ENCODE data around the gene LRP2.

DNA sequence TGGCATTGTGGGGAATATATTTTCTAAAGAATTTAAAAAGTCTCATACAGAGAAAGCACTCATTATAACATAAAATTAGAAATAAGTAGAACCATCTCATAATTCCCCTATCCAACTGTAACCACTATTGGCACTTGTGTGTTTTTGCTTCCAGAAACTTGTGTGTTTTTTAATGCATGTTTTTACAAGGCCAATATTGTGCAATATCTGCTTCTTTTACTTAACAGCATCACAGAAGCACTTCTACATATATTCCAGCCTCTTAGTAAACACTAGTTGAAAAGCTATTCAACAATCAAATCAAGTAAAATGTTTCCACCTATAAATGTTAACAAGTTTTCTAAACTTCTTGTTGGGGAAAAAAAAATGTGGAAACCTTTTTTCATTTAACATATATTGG is 132.7 kb downstream of the LRP2 start:
- TF ChIP-seq CEBPB (IDR thresholded peaks at IDR 0.05) (0 out of 4 replicates have a peak, but pooled peaks of 1 of the 2 experiments have one; percentile 5), POLR2A (IDR thresholded peaks at IDR 0.05; ENCODE audit: low read length) (no peak), CTCF (IDR thresholded peaks at IDR 0.05) (no peak), RCOR1 (IDR thresholded peaks at IDR 0.05; ENCODE audit: low read depth, low read length) (no peak), EP300 (IDR thresholded peaks at IDR 0.05) (no peak), ESRRA (IDR thresholded peaks at IDR 0.05; ENCODE audit: borderline replicate concordance, low read length) (no peak), BCL3 (IDR thresholded peaks at IDR 0.05) (no peak), REST (IDR thresholded peaks at IDR 0.05) (no peak), NFE2L2 (conservative IDR thresholded peaks at IDR 0.05; ENCODE audit: low read length) (no peak), MAX (IDR thresholded peaks at IDR 0.05) (no peak), ELK1 (IDR thresholded peaks at IDR 0.05; ENCODE audit: low read depth, low read length) (no peak)
